GM12878 (cell line): ENCODE results near the gene RTN3. TPM values are rescaled to one million over a fixed set of nuclear protein-coding genes. Genes with fewer than 3 reads are reported as not detected.

Source experiments
- ATAC-seq: fragments of 200-7000 bp; cut with Tn5 transposase; 3 replicates; pipeline ENCODE4 v1.9.1; 2020; ENCODE audit warnings: mild to moderate bottlenecking, moderate library complexity
- BruUV-seq: library from RNA; stranded (reverse); fragments of 400-500 nt; replicated peaks from 2 replicates; lab custom pipeline; 2021; lab: Mats Ljungman, UMichigan
- CTCF ChIA-PET: fragments of 300-600 bp; sonication (Branson Sonifier 250); formaldehyde crosslinking; extraction: SDS; loops from one replicate; lab custom pipeline; 2021; ENCODE audit warnings: inconsistent platforms; lab: Yijun Ruan, JAX
- POLR2A ChIA-PET: fragments of 350-600 bp; formaldehyde crosslinking; extraction: SDS; loops from one replicate; lab custom pipeline; 2021; ENCODE audit warnings: inconsistent platforms; lab: Charles Lee
- RAD21 ChIA-PET: fragments of 300-600 bp; sonication (Branson Sonifier 250); formaldehyde crosslinking; loops from one replicate; lab custom pipeline; 2023; ENCODE audit warnings: antibody characterized with exemption; ENCODE audit not compliant: unreplicated experiment; lab: Charles Lee
- SMC1A ChIA-PET: fragments of 300-600 bp; sonication (Branson Sonifier 250); formaldehyde crosslinking; loops from one replicate; lab custom pipeline; 2023; ENCODE audit not compliant: unreplicated experiment, uncharacterized antibody; lab: Charles Lee
- DNase-seq: peaks from one replicate; pipeline ENCODE4 v3.0.0-alpha.2; 2011; ENCODE audit warnings: low read depth, low spot score
- FAIRE-seq: peaks from 3 replicates; lab custom pipeline; 2011; peaks lifted over from hg19 to GRCh38; lab: Jason Lieb, UNC
- H2AFZ ChIP-seq: 2 replicates; pipeline ENCODE4 v1.6.0; 2011; ENCODE audit warnings: low read depth, low read length, control low read depth; ENCODE audit not compliant: control insufficient read depth
- H3K27ac ChIP-seq: 2 replicates; pipeline ENCODE4 v1.5.1; 2011; ENCODE audit warnings: control low read depth; ENCODE audit not compliant: control insufficient read depth, insufficient read depth
- H3K27me3 ChIP-seq, 2 experiments: replicated peaks in 1 of 2; 2 replicates each; pipeline versions ENCODE4 v1.6.0 to v1.6.1; 2011; ENCODE audit warnings: low read length in 1 of 2; ENCODE audit not compliant: control insufficient read depth in 2 of 2, insufficient read depth in 2 of 2
- H3K36me3 ChIP-seq, 2 experiments: 2 replicates each; pipeline ENCODE4 v1.5.1; 2011; ENCODE audit warnings: low read length in 1 of 2; ENCODE audit not compliant: control insufficient read depth in 2 of 2, insufficient read depth in 2 of 2
- H3K4me1 ChIP-seq: 2 replicates; pipeline ENCODE4 v1.6.1; 2011; ENCODE audit warnings: mild to moderate bottlenecking, low read length, moderate library complexity, mixed read lengths; ENCODE audit not compliant: control insufficient read depth, insufficient read depth
- H3K4me2 ChIP-seq: 2 replicates; pipeline ENCODE4 v1.6.0; 2011; ENCODE audit warnings: control low read depth; ENCODE audit not compliant: control insufficient read depth, insufficient read depth
- H3K4me3 ChIP-seq: fragments of 200-600 bp; sonication (generic); 2 replicates; pipeline ENCODE4 v1.5.1; 2016
- H3K79me2 ChIP-seq: 2 replicates; pipeline ENCODE4 v1.6.0; 2011; ENCODE audit warnings: low read length; ENCODE audit not compliant: control insufficient read depth, insufficient read depth
- H3K9ac ChIP-seq: 2 replicates; pipeline ENCODE4 v1.8.0; 2011; ENCODE audit warnings: low read length, control low read depth, mixed read lengths; ENCODE audit not compliant: control insufficient read depth, insufficient read depth
- H3K9me3 ChIP-seq: replicated peaks from 3 replicates; pipeline ENCODE4 v1.5.1; 2011; ENCODE audit warnings: mild to moderate bottlenecking, low read length; ENCODE audit not compliant: control insufficient read depth, insufficient read depth
- H4K20me1 ChIP-seq: 2 replicates; pipeline ENCODE4 v1.6.0; 2011; ENCODE audit not compliant: control insufficient read depth, insufficient read depth
- EP300 ChIP-seq, 2 experiments: fragments of 150-350 bp in 1 of 2; IDR thresholded peaks; 2 replicates each; pipeline ENCODE4 v1.6.1; 2011 to 2012; ENCODE audit warnings: low read depth in 2 of 2, low read length in 2 of 2, borderline replicate concordance in 1 of 2, improper control_type of control experiment in 1 of 2, inconsistent platforms in 1 of 2; ENCODE audit not compliant: control insufficient read depth in 1 of 2
- ESRRA ChIP-seq: IDR thresholded peaks from 2 replicates; pipeline ENCODE4 v1.6.1; 2012; ENCODE audit warnings: mild to moderate bottlenecking, low read length, improper control_type of control experiment
- PAX8 ChIP-seq: fragments of 450-650 bp; IDR thresholded peaks from 2 replicates; pipeline ENCODE4 v1.6.1; 2017; ENCODE audit warnings: mild to moderate bottlenecking, moderate library complexity
- SP1 ChIP-seq: IDR thresholded peaks from one replicate; pipeline ENCODE4 v1.6.1; 2011; ENCODE audit warnings: low read depth, low read length
- TARDBP ChIP-seq: IDR thresholded peaks from 2 replicates; pipeline ENCODE4 v1.6.1; 2016; ENCODE audit warnings: borderline replicate concordance
- TBL1XR1 ChIP-seq: IDR thresholded peaks from 2 replicates; pipeline ENCODE4 v1.6.1; 2012; ENCODE audit warnings: low read depth, low read length, improper control_type of control experiment
- WGBS: methylation state at CpG from one replicate; pipeline ENCODE4 v1.1.6; 2016; ENCODE audit warnings: low lambda C conversion rate; ENCODE audit not compliant: insufficient replicate concordance, insufficient coverage; ENCODE audit errors: missing lambda C conversion rate; 5-methylcytosine and 5-hydroxymethylcytosine counted together
- in situ Hi-C: fragments of 300-500 bp; cut with MboI; formaldehyde crosslinking; loops from 9 replicates; pipeline ENCODE4 v1.14.3; 2018; ENCODE audit warnings: mixed read lengths
- intact Hi-C: fragments of 100-400 bp; cut with micrococcal nuclease; formaldehyde crosslinking; loops from one replicate; pipeline ENCODE4 v1.14.2; 2022; ENCODE audit not compliant: unreplicated experiment
- polyA plus RNA-seq, 11 experiments: library from polyadenylated mRNA; depleted of rRNA in 4 of 11; unstranded in 6 of 11; stranded (reverse) in 5 of 11; fragments of >200 nt; fragmentation: Nextera tagmentation in 4 of 11; fragmentation: Illumina TruSeq in 1 of 11; extraction: Ambion mirVana in 4 of 11; extraction: Trizol in 1 of 11; gene quantifications; 1 replicate in 1 of 11; 2 replicates in 10 of 11; pipeline versions ENCODE4 v1.2.1 to v1.2.3, GENCODE V29; 2011 to 2016; ENCODE audit warnings: inconsistent platforms in 2 of 11, missing spikeins in 2 of 11, low read depth in 1 of 11
- total RNA-seq, 4 experiments: library from RNA; depleted of rRNA in 3 of 4; stranded (reverse); fragments of >200 nt in 3 of 4; fragmentation: Illumina TruSeq in 1 of 4; extraction: Trizol in 1 of 4; gene quantifications; 2 replicates each; pipeline versions ENCODE4 v1.2.1 to v1.2.3, GENCODE V29; 2013 to 2021

The RTN3 gene
- total and polyA plus RNA-seq, 10 of the 15 experiments (the other 5 are each of a cell fraction or from before 2014, with no cell fraction given) = 22.9 to 64.2 (median 47.0) TPM

DNA sequence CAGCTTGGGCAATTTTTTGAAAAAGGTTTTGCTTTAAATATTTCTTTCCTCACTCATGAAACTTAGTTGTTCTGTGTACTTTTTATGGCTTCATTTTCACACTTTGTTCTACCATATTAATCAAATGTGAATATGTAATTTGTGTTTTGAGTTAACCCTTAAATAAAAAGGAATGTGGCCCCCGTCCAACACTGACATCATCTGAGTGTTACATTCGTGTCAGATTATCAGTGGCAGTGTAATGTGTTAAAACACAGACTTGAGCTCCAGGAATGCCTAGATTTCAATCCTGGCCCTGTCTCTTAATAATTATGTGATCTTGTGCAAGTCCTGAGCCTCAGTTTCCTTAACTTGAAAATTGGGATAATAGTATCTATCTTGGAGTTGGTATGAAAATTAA, 5.6 kb downstream of the RTN3 start:
- Histone ChIP-seq H3K4me2 (no peak overlapping the region), H3K27ac (no peak overlapping the region), H3K36me3 (no peaks in the 10 kb centered on the region), H2AFZ (no peak overlapping the region), H3K4me1 (0 out of 2 replicates have a peak, but pooled peaks cover 5% of the 10 kb centered on the region), H3K4me3 (no peak overlapping the region), H4K20me1 (no peaks in the 10 kb centered on the region), H3K79me2 (peaks cover 34% of the 10 kb centered on the region), H3K9ac (no peak overlapping the region), H3K27me3 (no peaks in the 10 kb centered on the region), H3K9me3 (no peaks in the 10 kb centered on the region)
- CTCF ChIA-PET = interaction anchor here (0.6 to 1.4 kb wide), 5 partner anchors 17 to 762 kb away, joined by 3 to 5 read pairs (median 4); no protein-coding TSS in a partner anchor
- in situ Hi-C loops = no loop called here
- DNase-seq (no peak), FAIRE-seq (no peak), ATAC-seq (no peak)
- TF ChIP-seq ESRRA (no peak), PAX8 (no peak), TBL1XR1 (no peak), SP1 (no peak)
- POLR2A ChIA-PET = interaction anchor here (0.6 to 1.2 kb wide), 5 partner anchors 8 to 257 kb away, joined by 3 to 4 read pairs (median 3); no protein-coding TSS in a partner anchor
- WGBS = 83% methylated on average over 2 of the region's 2 CpGs
- SMC1A ChIA-PET = interaction anchor here (1.1 to 1.6 kb wide), 3 partner anchors 8 to 21 kb away, joined by 3 to 5 read pairs (median 5); no protein-coding TSS in a partner anchor
- RAD21 ChIA-PET = no interaction called here
- intact Hi-C loops = no loop called here
- BruUV-seq = no TSS peak

GRCh38 chr11:63687845-63688244, 6.5 kb downstream of the RTN3 start:
- TF ChIP-seq TARDBP (no peak), EP300 (IDR thresholded peaks at IDR 0.05; ENCODE audit: borderline replicate concordance in 1 of 2, control insufficient read depth in 1 of 2, low read depth in 2 of 2, low read length in 2 of 2) (no peak)
- ATAC-seq (peak; percentile 62), DNase-seq (no peak), FAIRE-seq (no peak)
- intact Hi-C loops = no loop called here
- ChIA-PET RAD21 (no interaction called here), CTCF (no interaction called here), POLR2A (interaction anchor here (1.2 kb wide), 1 partner anchor 256 kb away, joined by 4 read pairs; no protein-coding TSS in a partner anchor), SMC1A (interaction anchor here (0.7 to 1.6 kb wide), 2 partner anchors 10 to 46 kb away, joined by 3 to 5 read pairs; no protein-coding TSS in a partner anchor)
- no peak overlapping the region for H3K27ac ChIP-seq
- H3K9ac ChIP-seq = no peak overlapping the region
- no peak overlapping the region for H3K4me2 ChIP-seq
- no peaks in the 10 kb centered on the region for H4K20me1 ChIP-seq
- 41% methylated on average over 1 of the region's 1 CpG for WGBS
- H3K4me3 ChIP-seq = no peak overlapping the region
- H2AFZ ChIP-seq = no peak overlapping the region
- no peaks in the 10 kb centered on the region for H3K27me3 ChIP-seq
- 0 out of 2 replicates have a peak, but pooled peaks cover 5% of the 10 kb centered on the region for H3K4me1 ChIP-seq
- H3K79me2 ChIP-seq = peaks cover 25% of the 10 kb centered on the region
- BruUV-seq = no TSS peak
- no peaks in the 10 kb centered on the region for H3K36me3 ChIP-seq
- in situ Hi-C loops = no loop called here
- no peaks in the 10 kb centered on the region for H3K9me3 ChIP-seq
